NB4 (cell line): ENCODE data around the gene SLC39A6.
A peak's percentile ranks its signal among the peaks of the same experiment; 100 is the strongest.
"Not testable (repeated sequence)": the region's sequence is repeated elsewhere in the genome, so short reads cannot be mapped to it uniquely, and the experiment has no call there.

ENCODE experiments used
- DNase-seq: peaks from one replicate; pipeline ENCODE4 v3.0.0; 2010; ENCODE audit warnings: low read depth
- H3K4me3 ChIP-seq: one replicate; pipeline ENCODE4 v1.5.1; 2011; ENCODE audit warnings: mild to moderate bottlenecking, low read depth, low read length, moderate library complexity
- CTCF ChIP-seq: IDR thresholded peaks from one replicate; pipeline ENCODE4 v1.5.1; 2012; ENCODE audit warnings: low read depth, low read length
- MAX ChIP-seq: IDR thresholded peaks from 2 replicates; pipeline ENCODE4 v1.6.1; 2011; ENCODE audit warnings: low read depth, low read length
- MYC ChIP-seq: IDR thresholded peaks from 2 replicates; pipeline ENCODE4 v1.6.1; 2011; ENCODE audit warnings: low read depth, low read length
- POLR2A ChIP-seq: IDR thresholded peaks from 2 replicates; pipeline ENCODE4 v1.6.1; 2011; ENCODE audit warnings: mild to moderate bottlenecking; ENCODE audit not compliant: insufficient read length; ENCODE audit errors: extremely low read depth

SLC39A6 gene

GRCh38 chr18:36078751-36079529 is 50.2 kb downstream of the SLC39A6 start:
- no peak overlapping the region for H3K4me3 ChIP-seq

GRCh38 chr18:36077764-36078163 is 51.4 kb downstream of the SLC39A6 start:
- DNase-seq, H3K4me3 ChIP-seq: not testable (repeated sequence)

More at GRCh38 chr18:36078751-36079529, 50.2 kb downstream of the SLC39A6 start:
- DNase-seq: no peak
- TF ChIP-seq POLR2A (no peak), CTCF (no peak), MAX (no peak), MYC (no peak)

- no peak for TF ChIP-seq POLR2A
- no peak for TF ChIP-seq CTCF
- 0 out of 2 replicates have a peak, but pooled peaks have one; percentile 12 for TF ChIP-seq MAX
- TF ChIP-seq MYC: 0 out of 2 replicates have a peak, but pooled peaks have one; percentile 16
- no peak overlapping the region for H3K4me3 ChIP-seq
- DNase-seq: peak; percentile 65
Observed at GRCh38 chr18:36075862-36076587, 53.1 kb downstream of the SLC39A6 start.

GRCh38 chr18:36074435-36074834 is 54.7 kb downstream of the SLC39A6 start:
- no peak for TF ChIP-seq POLR2A
- no peak for DNase-seq
- no peak overlapping the region for H3K4me3 ChIP-seq

GRCh38 chr18:36073676-36074075 is 55.5 kb downstream of the SLC39A6 start:
- H3K4me3 ChIP-seq: no peak overlapping the region
- no peak for TF ChIP-seq MAX
- TF ChIP-seq CTCF: no peak
- TF ChIP-seq MYC: no peak
- TF ChIP-seq POLR2A: no peak
- no peak for DNase-seq

GRCh38 chr18:36072406-36072805 is 56.7 kb downstream of the SLC39A6 start:
- DNase-seq, H3K4me3 ChIP-seq: not testable (repeated sequence)

GRCh38 chr18:36067055-36067957 is 61.8 kb downstream of the SLC39A6 start, which contains the start of gene RPRD1A:
TSS of gene RPRD1A (minus strand) at chr18:36067559. CDS start at chr18:36067404, 155 bp downstream.
- TF ChIP-seq CTCF (no peak), POLR2A (peak; percentile 73), MYC (peak; percentile 18)
- peak; percentile 95 for DNase-seq
- H3K4me3 ChIP-seq: peak within 1 kb of the TSS; percentile 87
